Measurements from ENCODE around the gene IDI1.

The IDI1 gene

DNA sequence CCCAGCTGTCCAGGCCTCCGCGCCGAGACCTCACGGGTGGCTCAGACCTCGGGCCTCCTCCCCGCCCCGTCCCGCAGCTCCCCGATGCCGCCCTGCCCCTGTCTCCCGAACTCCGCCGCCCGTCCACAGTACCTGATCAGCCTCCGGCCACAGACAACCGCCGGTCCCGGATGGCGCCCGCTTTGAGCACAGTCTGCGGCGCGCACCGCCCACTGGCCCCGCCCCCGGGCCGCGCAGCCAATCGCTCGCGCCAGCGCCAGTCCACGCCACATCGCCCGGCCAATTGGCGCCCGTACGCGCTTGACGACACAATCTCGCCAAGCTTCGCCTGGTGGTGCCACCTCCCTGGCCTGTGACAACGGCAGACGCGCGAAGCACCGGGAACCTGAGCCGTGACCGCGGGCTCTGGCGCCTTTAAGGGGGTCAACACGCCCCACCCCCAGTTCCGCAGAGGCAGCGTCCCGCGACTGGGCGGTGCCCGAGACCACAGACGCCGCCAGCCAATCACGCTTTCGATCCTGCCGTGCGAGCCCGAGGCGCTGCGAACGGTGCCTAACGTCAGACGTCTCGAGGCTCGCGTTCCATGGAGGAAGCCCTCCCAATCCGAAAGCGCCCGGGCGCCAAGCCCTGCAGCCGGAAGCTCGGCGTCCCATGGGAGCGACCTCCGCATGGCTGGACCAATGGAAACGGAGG is at the start of gene IDI1:
Gene IDI1, minus strand, starts transcription at position 388 of the 693 bp plus-strand sequence. Its CDS starts 116 bp downstream, at position 272.
- Mint-ChIP-seq H3K27ac (peak within 1 kb of the TSS; percentile 96), H3K4me3 (peak within 1 kb of the TSS; percentile 95), H3K4me1 (ENCODE audit: low read depth) (peaks cover 70% of the 10 kb centered on the region), H3K9me3 (ENCODE audit: low read depth) (no peaks in the 10 kb centered on the region), H3K36me3 (peaks cover 2% of the 10 kb centered on the region), H3K27me3 (no peaks in the 10 kb centered on the region)

GRCh38 chr10:1097436-1097835 is 48.5 kb upstream of the IDI1 start:
- Mint-ChIP-seq H3K9me3 (ENCODE audit: low read depth) (no peaks in the 10 kb centered on the region), H3K4me3 (no peak overlapping the region), H3K27ac (no peak overlapping the region), H3K27me3 (no peaks in the 10 kb centered on the region), H3K4me1 (ENCODE audit: low read depth) (peaks cover 20% of the 10 kb centered on the region), H3K36me3 (peaks cover 6% of the 10 kb centered on the region)

- no peaks in the 10 kb centered on the region for H3K9me3 Mint-ChIP-seq (ENCODE audit: low read depth)
- no peaks in the 10 kb centered on the region for H3K27me3 Mint-ChIP-seq
- H3K4me1 Mint-ChIP-seq (ENCODE audit: low read depth) = peaks cover 11% of the 10 kb centered on the region
- H3K4me3 Mint-ChIP-seq = no peak overlapping the region
- H3K27ac Mint-ChIP-seq = no peak overlapping the region
- peaks cover under 1% of the 10 kb centered on the region for H3K36me3 Mint-ChIP-seq
Observed at GRCh38 chr10:1096287-1096889, 47.5 kb upstream of the IDI1 start.

DNA sequence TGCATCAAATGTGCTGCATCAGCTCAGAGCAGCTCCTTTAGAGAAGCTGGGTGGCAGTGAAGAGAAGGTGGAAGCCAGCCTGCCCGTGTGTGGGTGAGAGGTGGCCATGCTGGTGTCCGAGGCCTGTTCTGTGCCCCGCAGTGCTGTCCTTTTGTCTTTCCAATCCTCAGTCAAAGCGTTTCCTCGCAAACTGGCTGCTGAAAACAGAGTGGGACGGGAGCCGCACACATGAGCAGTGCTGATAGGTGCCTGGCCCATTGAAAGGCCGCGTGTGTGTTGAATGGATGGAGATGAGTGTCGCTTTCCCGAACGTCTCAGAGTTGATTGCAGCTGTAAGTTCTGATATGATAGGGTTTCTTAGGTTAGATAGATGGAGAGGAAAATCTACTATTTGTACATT is 46.6 kb upstream of the IDI1 start:
- no peaks in the 10 kb centered on the region for H3K36me3 Mint-ChIP-seq
- H3K4me1 Mint-ChIP-seq (ENCODE audit: low read depth) = peaks cover 11% of the 10 kb centered on the region
- H3K27me3 Mint-ChIP-seq = no peaks in the 10 kb centered on the region
- H3K9me3 Mint-ChIP-seq (ENCODE audit: low read depth) = no peaks in the 10 kb centered on the region
- no peak overlapping the region for H3K4me3 Mint-ChIP-seq
- H3K27ac Mint-ChIP-seq = no peak overlapping the region

- no peaks in the 10 kb centered on the region for H3K27me3 Mint-ChIP-seq
- H3K27ac Mint-ChIP-seq = no peak overlapping the region
- H3K9me3 Mint-ChIP-seq (ENCODE audit: low read depth) = no peaks in the 10 kb centered on the region
Observed at GRCh38 chr10:1094112-1095057, 45.5 kb upstream of the IDI1 start.

DNA sequence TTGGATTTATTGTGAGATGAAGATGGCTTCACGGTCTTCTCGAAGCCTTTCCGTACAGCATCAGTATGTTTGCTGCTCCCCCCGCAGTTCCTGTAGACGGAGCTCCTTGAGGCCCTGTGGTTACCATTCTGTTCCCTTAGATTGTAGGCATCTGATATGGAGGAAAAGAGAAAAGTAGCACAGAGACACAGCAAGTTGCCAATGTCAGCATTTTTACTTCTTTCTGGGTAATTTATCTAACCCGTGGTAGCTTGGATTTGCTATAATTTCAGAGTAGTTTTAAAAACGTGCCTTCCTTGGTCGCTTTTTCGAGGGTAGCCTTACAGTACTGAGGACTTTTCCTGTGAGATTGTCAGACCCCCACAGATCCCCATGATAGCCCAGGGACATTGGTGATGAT is 44.8 kb upstream of the IDI1 start:
- Mint-ChIP-seq H3K27me3 (no peaks in the 10 kb centered on the region), H3K9me3 (ENCODE audit: low read depth) (no peaks in the 10 kb centered on the region), H3K4me3 (no peak overlapping the region), H3K36me3 (peaks cover 5% of the 10 kb centered on the region), H3K27ac (no peak overlapping the region), H3K4me1 (ENCODE audit: low read depth) (peaks cover 6% of the 10 kb centered on the region)

More at GRCh38 chr10:1094112-1095057, 45.5 kb upstream of the IDI1 start:
- no peak overlapping the region for H3K4me3 Mint-ChIP-seq
- peaks cover 4% of the 10 kb centered on the region for H3K36me3 Mint-ChIP-seq
- H3K4me1 Mint-ChIP-seq (ENCODE audit: low read depth) = peaks cover 6% of the 10 kb centered on the region

DNA sequence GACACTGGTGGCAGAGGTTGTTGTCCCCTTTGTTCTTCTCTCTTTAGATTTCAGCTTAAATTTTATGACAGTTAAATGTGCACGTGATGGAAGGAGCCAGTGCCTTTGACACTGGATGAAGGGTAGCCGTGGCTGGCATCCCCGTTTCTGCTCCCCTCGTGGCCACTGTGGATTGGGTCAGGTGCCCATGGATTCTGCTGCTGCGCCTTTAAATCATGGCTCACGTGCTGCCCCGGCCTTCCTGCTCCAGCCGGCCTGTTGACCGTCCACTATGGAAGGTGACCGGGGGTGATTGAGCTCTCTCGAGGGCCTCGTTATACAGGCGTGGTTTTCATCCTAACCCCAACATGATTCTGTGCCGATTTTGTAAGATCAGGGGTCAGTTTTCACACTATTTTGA is 41.8 kb upstream of the IDI1 start:
- Mint-ChIP-seq H3K27ac (no peak overlapping the region), H3K27me3 (no peaks in the 10 kb centered on the region), H3K9me3 (ENCODE audit: low read depth) (no peaks in the 10 kb centered on the region), H3K4me1 (ENCODE audit: low read depth) (peaks cover 12% of the 10 kb centered on the region), H3K4me3 (no peak overlapping the region), H3K36me3 (peaks cover 11% of the 10 kb centered on the region)

GRCh38 chr10:1089017-1089689 is 40.2 kb upstream of the IDI1 start:
- H3K9me3 Mint-ChIP-seq (ENCODE audit: low read depth) = no peaks in the 10 kb centered on the region
- peaks cover 11% of the 10 kb centered on the region for H3K36me3 Mint-ChIP-seq
- H3K27me3 Mint-ChIP-seq = no peaks in the 10 kb centered on the region
- peak overlapping the region; percentile 70 for H3K27ac Mint-ChIP-seq
- H3K4me1 Mint-ChIP-seq (ENCODE audit: low read depth) = peaks cover 12% of the 10 kb centered on the region
- no peak overlapping the region for H3K4me3 Mint-ChIP-seq

DNA sequence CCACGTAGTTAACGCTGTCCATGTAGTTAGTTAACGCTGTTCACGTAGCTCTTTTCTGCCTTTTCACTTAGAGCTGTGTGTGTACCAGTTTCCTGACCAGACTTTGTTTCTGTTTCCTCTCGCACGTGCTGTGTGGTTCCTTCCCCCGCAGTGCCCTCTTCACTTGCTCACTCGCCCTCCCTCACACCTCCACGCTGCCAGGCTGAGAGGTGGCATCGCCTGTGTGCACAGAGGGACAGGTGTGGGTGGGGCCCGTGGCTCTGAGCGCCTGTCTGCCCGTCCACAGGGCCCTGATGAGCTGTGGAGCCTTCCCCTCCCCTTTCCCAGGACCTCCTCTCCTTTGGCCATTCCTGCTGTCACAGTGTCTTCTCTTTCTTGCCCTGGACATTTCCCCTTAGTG is 37.9 kb upstream of the IDI1 start:
- Mint-ChIP-seq H3K9me3 (ENCODE audit: low read depth) (no peaks in the 10 kb centered on the region), H3K4me3 (no peak overlapping the region), H3K4me1 (ENCODE audit: low read depth) (peaks cover 7% of the 10 kb centered on the region), H3K36me3 (peaks cover 11% of the 10 kb centered on the region), H3K27ac (peak overlapping the region; percentile 58), H3K27me3 (no peaks in the 10 kb centered on the region)

DNA sequence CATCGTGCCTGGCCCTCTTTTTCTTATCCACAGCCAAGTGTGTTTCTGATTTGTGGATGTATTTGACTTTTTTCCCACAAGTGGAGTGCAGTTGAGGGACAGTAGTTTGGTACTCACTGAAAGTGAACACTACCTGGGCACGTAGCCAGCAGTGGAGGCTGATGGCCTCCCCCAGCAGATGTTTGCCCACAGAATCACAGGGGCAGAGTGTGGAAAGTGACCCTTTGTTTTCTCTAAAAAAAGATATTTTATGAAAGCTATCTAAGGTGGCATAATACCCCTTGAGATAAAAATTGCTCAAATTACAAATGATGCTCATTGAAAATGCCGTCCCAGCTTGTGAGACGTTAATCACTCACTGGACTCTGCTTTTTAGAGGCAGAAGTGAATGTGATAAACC is 36.3 kb upstream of the IDI1 start:
- Mint-ChIP-seq H3K4me3 (no peak overlapping the region), H3K27me3 (no peaks in the 10 kb centered on the region), H3K9me3 (ENCODE audit: low read depth) (no peaks in the 10 kb centered on the region), H3K36me3 (peaks cover 12% of the 10 kb centered on the region), H3K27ac (no peak overlapping the region), H3K4me1 (ENCODE audit: low read depth) (peaks cover 8% of the 10 kb centered on the region)

- Mint-ChIP-seq H3K9me3 (ENCODE audit: low read depth) (no peaks in the 10 kb centered on the region), H3K4me3 (no peak overlapping the region), H3K4me1 (ENCODE audit: low read depth) (peaks cover 8% of the 10 kb centered on the region), H3K36me3 (peaks cover 11% of the 10 kb centered on the region), H3K27ac (no peak overlapping the region), H3K27me3 (no peaks in the 10 kb centered on the region)
Observed at GRCh38 chr10:1084011-1084950, 35.4 kb upstream of the IDI1 start.

DNA sequence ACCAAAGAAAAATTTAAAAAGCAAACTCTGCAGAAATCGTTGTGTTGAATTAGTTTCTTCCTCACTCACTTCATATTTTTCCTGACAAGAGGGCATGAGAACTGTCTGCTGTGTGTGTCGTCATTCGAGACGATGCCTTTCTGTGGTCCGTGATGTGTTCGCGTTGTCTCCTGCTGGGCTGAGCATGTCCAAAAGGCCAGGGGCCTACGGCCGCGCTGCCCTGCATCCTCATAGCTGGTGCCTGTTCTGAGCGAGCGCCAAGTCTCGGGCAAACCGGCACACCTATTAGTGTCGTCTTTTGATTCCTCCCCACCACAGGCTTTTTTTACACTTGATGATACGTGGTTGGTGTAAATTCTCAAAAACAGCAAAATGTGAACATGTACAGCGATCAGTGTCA is 34.7 kb upstream of the IDI1 start:
- Mint-ChIP-seq H3K4me1 (ENCODE audit: low read depth) (peaks cover 8% of the 10 kb centered on the region), H3K9me3 (ENCODE audit: low read depth) (no peaks in the 10 kb centered on the region), H3K36me3 (peaks cover 11% of the 10 kb centered on the region), H3K4me3 (no peak overlapping the region), H3K27me3 (no peaks in the 10 kb centered on the region), H3K27ac (no peak overlapping the region)

DNA sequence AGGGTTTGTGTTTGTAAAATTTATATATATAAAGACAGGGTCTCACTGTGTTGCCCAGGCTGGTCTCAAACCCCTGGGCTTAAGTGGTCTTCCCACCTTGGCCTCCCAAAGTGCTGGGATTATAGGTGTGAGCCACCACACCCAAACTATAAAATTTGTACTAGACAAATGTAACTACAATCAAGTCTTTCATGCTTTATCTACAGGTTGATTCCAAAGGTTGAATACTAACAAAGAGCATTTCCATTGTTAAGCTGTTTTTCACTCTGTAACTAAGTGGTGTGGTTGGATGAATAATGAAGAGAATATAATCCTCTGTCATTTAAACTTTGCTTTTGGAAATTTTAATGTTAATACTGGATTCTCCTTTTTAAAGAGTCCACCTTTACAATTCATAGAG is 29.7 kb upstream of the IDI1 start:
- Mint-ChIP-seq H3K27me3 (no peaks in the 10 kb centered on the region), H3K4me3 (no peak overlapping the region), H3K36me3 (peaks cover 5% of the 10 kb centered on the region), H3K9me3 (ENCODE audit: low read depth) (no peaks in the 10 kb centered on the region), H3K27ac (no peak overlapping the region), H3K4me1 (ENCODE audit: low read depth) (peaks cover 13% of the 10 kb centered on the region)

Measured in activated naive CD8-positive, alpha-beta T cell (primary cell).